HepG2 (cell line): ENCODE data around the gene MYCBP2.

Experiments
- ZNF20 ChIP-seq: sonication (generic); formaldehyde crosslinking; IDR thresholded peaks from 2 replicates; pipeline ENCODE4 v1.4.0; 2020; ENCODE audit warnings: mild to moderate bottlenecking, moderate library complexity, missing genetic modification reagents
- TF ChIP-seq, protein P1 (sequence below), 2 experiments: sonication (generic) in 1 of 2; formaldehyde crosslinking in 1 of 2; IDR thresholded peaks; 2 replicates each; pipeline versions ENCODE4 v1.4.0 to v1.6.1; 2018 to 2020; ENCODE audit warnings: missing genetic modification reagents in 2 of 2, borderline replicate concordance in 1 of 2, low read depth in 1 of 2, mild to moderate bottlenecking in 1 of 2, missing biosample characterization in 1 of 2

DNA sequence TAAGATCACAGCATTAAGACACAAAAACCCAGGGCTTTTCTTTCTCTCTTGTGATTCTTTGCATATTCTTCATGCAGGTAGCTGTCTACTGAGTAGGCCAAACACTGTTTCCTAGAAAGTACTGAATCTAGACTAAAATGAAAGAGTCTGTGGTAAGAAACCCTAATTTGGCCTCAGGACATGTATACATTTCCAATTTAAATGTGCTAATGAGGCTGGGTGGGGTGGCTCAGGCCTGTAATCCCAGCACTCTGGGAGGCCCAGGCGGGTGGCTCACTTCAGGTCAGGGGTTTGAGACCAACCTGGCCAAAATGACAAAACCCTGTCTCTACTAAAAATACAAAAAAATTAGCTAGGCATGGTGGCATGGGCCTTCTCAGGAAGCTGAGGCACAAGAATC is 57.8 kb downstream of the MYCBP2 start:
- no peak for TF ChIP-seq ZNF20 (CRISPR knock-in tag)
- TF ChIP-seq, protein P1, sequence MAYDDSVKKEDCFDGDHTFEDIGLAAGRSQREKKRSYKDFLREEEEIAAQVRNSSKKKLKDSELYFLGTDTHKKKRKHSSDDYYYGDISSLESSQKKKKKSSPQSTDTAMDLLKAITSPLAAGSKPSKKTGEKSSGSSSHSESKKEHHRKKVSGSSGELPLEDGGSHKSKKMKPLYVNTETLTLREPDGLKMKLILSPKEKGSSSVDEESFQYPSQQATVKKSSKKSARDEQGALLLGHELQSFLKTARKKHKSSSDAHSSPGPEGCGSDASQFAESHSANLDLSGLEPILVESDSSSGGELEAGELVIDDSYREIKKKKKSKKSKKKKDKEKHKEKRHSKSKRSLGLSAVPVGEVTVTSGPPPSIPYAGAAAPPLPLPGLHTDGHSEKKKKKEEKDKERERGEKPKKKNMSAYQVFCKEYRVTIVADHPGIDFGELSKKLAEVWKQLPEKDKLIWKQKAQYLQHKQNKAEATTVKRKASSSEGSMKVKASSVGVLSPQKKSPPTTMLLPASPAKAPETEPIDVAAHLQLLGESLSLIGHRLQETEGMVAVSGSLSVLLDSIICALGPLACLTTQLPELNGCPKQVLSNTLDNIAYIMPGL (CRISPR knock-in tag; IDR thresholded peaks at IDR 0.05; ENCODE audit: borderline replicate concordance in 1 of 2, low read depth in 1 of 2): no peak
